Heart left ventricle (tissue), 16 donors: Measurements from ENCODE around the gene MS4A1. TPM values are rescaled to one million over a fixed set of nuclear protein-coding genes. Genes with fewer than 3 reads are reported as not detected.

Source experiments
- ATAC-seq, 4 donors: fragments of 200-7000 bp; cut with Tn5 transposase; one replicate each; pipeline ENCODE4 v1.9.1; 2020 to 2022; ENCODE audit warnings: moderate library complexity in 4 of 4, mild to moderate bottlenecking in 3 of 4, moderate number of reproducible peaks in 1 of 4
- DNase-seq, 5 donors: peaks; one replicate each; pipeline ENCODE4 v3.0.0-alpha.2; 2020
- H3K27ac ChIP-seq, 12 donors: fragments of 200-600 bp; sonication (generic) in 4 of 12; one replicate each; pipeline versions ENCODE4 v1.5.0 to v1.8.0; 2016 to 2022; ENCODE audit warnings: mild to moderate bottlenecking in 2 of 12
- H3K27me3 ChIP-seq, 9 donors: fragments of 200-600 bp; sonication (generic) in 2 of 9; one replicate each; pipeline versions ENCODE4 v1.5.1 to v1.8.0; 2016 to 2022; ENCODE audit warnings: mild to moderate bottlenecking in 3 of 9
- H3K36me3 ChIP-seq, 9 donors: fragments of 200-600 bp; sonication (generic) in 2 of 9; one replicate each; pipeline versions ENCODE4 v1.5.0 to v1.8.0; 2018 to 2022; ENCODE audit warnings: mild to moderate bottlenecking in 2 of 9
- H3K4me1 ChIP-seq, 12 donors: fragments of 200-600 bp; sonication (generic) in 4 of 12; one replicate each; pipeline versions ENCODE4 v1.5.0 to v1.8.0; 2016 to 2022; ENCODE audit warnings: mild to moderate bottlenecking in 3 of 12
- H3K4me3 ChIP-seq, 12 donors: fragments of 200-600 bp; sonication (generic) in 4 of 12; one replicate each; pipeline versions ENCODE4 v1.5.0 to v1.8.0; 2017 to 2022; ENCODE audit warnings: mild to moderate bottlenecking in 9 of 12, moderate library complexity in 4 of 12
- H3K9me3 ChIP-seq, 12 donors: fragments of 200-600 bp; sonication (generic) in 4 of 12; one replicate each; pipeline versions ENCODE4 v1.5.0 to v1.8.0; 2016 to 2022; ENCODE audit warnings: mild to moderate bottlenecking in 1 of 12
- CTCF ChIP-seq, 12 donors: fragments of 200-600 bp; sonication (generic) in 4 of 12; IDR thresholded peaks; one replicate each; pipeline versions ENCODE4 v1.5.0 to v1.8.0; 2018 to 2022; ENCODE audit warnings: antibody characterized with exemption in 12 of 12, mild to moderate bottlenecking in 5 of 12
- POLR2A ChIP-seq, 2 donors: fragments of 450-650 bp; IDR thresholded peaks; one replicate each; pipeline ENCODE4 v1.6.1; 2017; ENCODE audit warnings: antibody characterized with exemption in 2 of 2, mild to moderate bottlenecking in 2 of 2, moderate library complexity in 2 of 2
- WGBS, 4 donors: extraction: QIAGEN DNeasy Blood & Tissue Kit in 2 of 4; methylation state at CpG; one replicate each; pipeline versions ENCODE4 v1.1.5 to v1.1.7; 2013 to 2018; 5-methylcytosine and 5-hydroxymethylcytosine counted together
- intact Hi-C, 10 donors: fragments of 100-400 bp; cut with DNase I; formaldehyde crosslinking; loops; one replicate each; pipeline versions ENCODE4 v1.11.1 to v1.14.2; 2022
- polyA plus RNA-seq, 2 donors: library from polyadenylated mRNA; stranded (reverse); fragments of 200-250 nt; gene quantifications; one replicate each; pipeline ENCODE4 v1.2.3, GENCODE V29; 2013
- total RNA-seq, 9 donors: library from RNA; depleted of rRNA in 2 of 9; stranded (reverse); fragments of >200 nt in 2 of 9; fragmentation: NEBNext Ultra II Directional in 3 of 9; extraction: Animal tissue kit (Norgen Biotek cat#: 25700) in 3 of 9; gene quantifications; one replicate each; pipeline versions ENCODE4 v1.1.0 to v1.2.4, GENCODE V29; 2016 to 2023
- donor health status: ischemic (EF 13 %, LVEDD 7.1; RV severe dilation, severe dysfunction).
- donor health status: healthy with polysubstance abuse.
- donor health status: DM: no; HTN: yes; CAD: no.
- donor health status: DM: no; HTN: no; CAD: no.
- donor health status: ischemic (EF 25% LVEDD 6.9; RV normal size, moderate dysfunction).
- donor health status: ischemic (EF 25% LVEDD 5.7; RV mildly dilated, moderate dysfunction).
- donor health status: healthy.
- donor health status: DM: yes; HTN: yes; CAD: no.
- donor health status: ischemic (EF 35%, LVEDD 5.7; RV mildly dilated, moderate dysfunction).
- donor health status: nonischemic (EF 11% LVEDD 7.7; RV severe dilation, severe dysfunction).
- donor health status: DM: yes; HTN: yes; CAD: no.
- donor health status: PGD.
- donor health status: ischemic (EF 29% LVEDD 5.4; RV normal size, mild dysfunction).
- donor health status: nonischemic (EF 23%, LVEDD 6.1; RV moderate dilation, normal function).

The MS4A1 gene
- total and polyA plus RNA-seq, 11 donors, result 0.08 to 0.86 (median 0.45) TPM; not detected in 8

GRCh38 chr11:60469723-60470122 is 14.1 kb downstream of the MS4A1 start:
- WGBS, 4 donors, result 50 to 70% (median 56%) methylated on average over 2 of the region's 2 CpGs
- no peak overlapping the region for H3K4me3 ChIP-seq
- ATAC-seq (no peak), DNase-seq (no peak)
- no peaks in the 10 kb centered on the region for H3K36me3 ChIP-seq
- intact Hi-C loops, result no loop called here
- H3K9me3 ChIP-seq, result peaks cover 0 to 4% (median 0%) of the 10 kb centered on the region in 12 donors
- no peak overlapping the region for H3K27ac ChIP-seq
- TF ChIP-seq CTCF (IDR thresholded peaks at IDR 0.05) (no peak), POLR2A (IDR thresholded peaks at IDR 0.05) (no peak)
- H3K27me3 ChIP-seq, result peaks cover 0 to 3% (median 0%) of the 10 kb centered on the region in 9 donors
- peaks cover 0 to 4% (median 0%) of the 10 kb centered on the region in 12 donors for H3K4me1 ChIP-seq

GRCh38 chr11:60477035-60477445 is 21.4 kb downstream of the MS4A1 start:
- peak in 2 of 4 donors; percentile 47 to 49 for ATAC-seq
- Histone ChIP-seq H3K27ac (peak overlapping the region in 2 of 12 donors; percentile 36 to 77), H3K36me3 (no peaks in the 10 kb centered on the region)

GRCh38 chr11:60482361-60482760 is 26.7 kb downstream of the MS4A1 start:
- H3K27ac ChIP-seq, result no peak overlapping the region
- no peaks in the 10 kb centered on the region for H3K36me3 ChIP-seq
- ATAC-seq (peak in 2 of 4 donors; percentile 61 to 68), DNase-seq (no peak)
- H3K4me3 ChIP-seq, result no peak overlapping the region
- H3K9me3 ChIP-seq, result no peaks in the 10 kb centered on the region
- H3K27me3 ChIP-seq, result no peaks in the 10 kb centered on the region
- intact Hi-C loops, result no loop called here
- TF ChIP-seq POLR2A (IDR thresholded peaks at IDR 0.05) (no peak), CTCF (IDR thresholded peaks at IDR 0.05) (no peak)
- H3K4me1 ChIP-seq, result peaks cover 0 to 11% (median 0%) of the 10 kb centered on the region in 12 donors
- 31 to 51% (median 40%) methylated on average over 2 of the region's 2 CpGs for WGBS, 4 donors

More at GRCh38 chr11:60477035-60477445, 21.4 kb downstream of the MS4A1 start:
- TF ChIP-seq CTCF (IDR thresholded peaks at IDR 0.05) (no peak), POLR2A (IDR thresholded peaks at IDR 0.05) (no peak)
- Histone ChIP-seq H3K4me3 (no peak overlapping the region), H3K4me1 (peaks cover 0 to 13% (median 0%) of the 10 kb centered on the region in 12 donors), H3K9me3 (peaks cover 0 to 4% (median 0%) of the 10 kb centered on the region in 12 donors), H3K27me3 (no peaks in the 10 kb centered on the region)
- WGBS, 4 donors, result 43 to 52% (median 50%) methylated on average over 6 of the region's 6 CpGs
- intact Hi-C loops, result no loop called here
- no peak for DNase-seq

GRCh38 chr11:60485987-60486386 is 30.3 kb downstream of the MS4A1 start:
- no peaks in the 10 kb centered on the region for H3K36me3 ChIP-seq
- no peak for ATAC-seq
- H3K9me3 ChIP-seq, result no peaks in the 10 kb centered on the region
- intact Hi-C loops, result loop anchor here in 1 of 10 donors (5.0 kb wide), 1 partner anchor 124 kb away; no protein-coding TSS in a partner anchor
- H3K4me1 ChIP-seq, result peaks cover 0 to 8% (median 0%) of the 10 kb centered on the region in 12 donors
- 63 to 73% (median 70%) methylated on average over 5 of the region's 5 CpGs for WGBS, 4 donors
- H3K27me3 ChIP-seq, result peaks cover 0 to 3% (median 0%) of the 10 kb centered on the region in 9 donors
- no peak for DNase-seq
- H3K4me3 ChIP-seq, result no peak overlapping the region
- H3K27ac ChIP-seq, result no peak overlapping the region
- peak in 2 of 12 donors; percentile 17 to 44 for TF ChIP-seq CTCF (IDR thresholded peaks at IDR 0.05)
- no peak for TF ChIP-seq POLR2A (IDR thresholded peaks at IDR 0.05)
